HFF-Myc (cell line): Measurements from ENCODE around the gene ETFRF1.

Source experiments
- DNase-seq: peaks from one replicate; pipeline ENCODE4 v3.0.0-alpha.2; 2011; ENCODE audit warnings: low read depth; ENCODE audit errors: extremely low read depth
- H3K4me3 ChIP-seq: replicated peaks from 2 replicates; pipeline ENCODE4 v1.5.1; 2011; ENCODE audit warnings: low read depth, mild to moderate bottlenecking, control low read depth, low read length
- CTCF ChIP-seq: IDR thresholded peaks from 2 replicates; pipeline ENCODE4 v1.5.1; 2012; ENCODE audit warnings: mild to moderate bottlenecking, low read depth, low read length, control low read depth; ENCODE audit errors: missing control alignments

Gene ETFRF1

GRCh38 chr12:25190793-25191192 is 4.2 kb upstream of the ETFRF1 start:
- DNase-seq, result no peak
- no peak overlapping the region for H3K4me3 ChIP-seq
- TF ChIP-seq CTCF, result no peak

- no peak for TF ChIP-seq CTCF
- H3K4me3 ChIP-seq, result peak overlapping the region; percentile 75; the same call in 1 of the 2 replicates
- no peak for DNase-seq
These were observed 823 bp upstream of the ETFRF1 start for GRCh38 chr12:25194214-25194613.

- no peak for TF ChIP-seq CTCF
- peak overlapping the region; percentile 75 for H3K4me3 ChIP-seq
- DNase-seq, result no peak
These were observed 348 bp upstream of the ETFRF1 start for GRCh38 chr12:25194722-25195055.

- DNase-seq, result no peak
- TF ChIP-seq CTCF, result no peak
- no peak overlapping the region for H3K4me3 ChIP-seq
These were observed 2.6 kb downstream of the ETFRF1 start for GRCh38 chr12:25197608-25198007.

- no peak overlapping the region for H3K4me3 ChIP-seq
- TF ChIP-seq CTCF, result no peak
- no peak for DNase-seq
These were observed 5.7 kb downstream of the ETFRF1 start for GRCh38 chr12:25200703-25201102.

GRCh38 chr12:25202137-25202536 is 7.1 kb downstream of the ETFRF1 start:
- no peak for DNase-seq
- no peak overlapping the region for H3K4me3 ChIP-seq
- TF ChIP-seq CTCF, result no peak

- DNase-seq, result no peak
- TF ChIP-seq CTCF, result no peak
- no peak overlapping the region for H3K4me3 ChIP-seq
These were observed 12.4 kb downstream of the ETFRF1 start for GRCh38 chr12:25207411-25207810.
